Neuronal stem cell (in vitro differentiated cells): Measurements from ENCODE around the gene PURA.

Experiments used
- DNase-seq: peaks from one replicate; pipeline ENCODE4 v3.0.0-alpha.2; 2013; ENCODE audit warnings: low spot score
- H2AFZ ChIP-seq: one replicate; pipeline ENCODE4 v1.6.1; 2013; ENCODE audit warnings: mild to moderate bottlenecking, low read length, inconsistent platforms
- H2AK5ac ChIP-seq: 2 replicates; pipeline ENCODE4 v1.6.1; 2013; ENCODE audit warnings: low read depth, mild to moderate bottlenecking, inconsistent platforms, low read length, moderate library complexity, mixed read lengths
- H2BK120ac ChIP-seq: 2 replicates; pipeline ENCODE4 v1.6.1; 2013; ENCODE audit warnings: low read depth, mild to moderate bottlenecking, inconsistent platforms, low read length, moderate library complexity, mixed read lengths
- H2BK12ac ChIP-seq: one replicate; pipeline ENCODE4 v1.6.1; 2013; ENCODE audit warnings: low read length, inconsistent platforms
- H2BK15ac ChIP-seq: 2 replicates; pipeline ENCODE4 v1.6.1; 2013; ENCODE audit warnings: mild to moderate bottlenecking, low read length, inconsistent platforms, mixed read lengths
- H2BK5ac ChIP-seq: one replicate; pipeline ENCODE4 v1.6.1; 2013; ENCODE audit warnings: inconsistent platforms, mild to moderate bottlenecking, low read length, moderate library complexity
- H3K14ac ChIP-seq: one replicate; pipeline ENCODE4 v1.6.1; 2013; ENCODE audit warnings: low read length, inconsistent platforms
- H3K18ac ChIP-seq: 2 replicates; pipeline ENCODE4 v1.6.1; 2013; ENCODE audit warnings: low read length, inconsistent platforms
- H3K23ac ChIP-seq: 2 replicates; pipeline ENCODE4 v1.6.1; 2013; ENCODE audit warnings: low read depth, mild to moderate bottlenecking, mixed read lengths, low read length, inconsistent platforms; ENCODE audit not compliant: poor library complexity
- H3K27ac ChIP-seq: replicated peaks from 3 replicates; pipeline ENCODE4 v1.5.1; 2013; ENCODE audit warnings: low read length, inconsistent platforms
- H3K27me3 ChIP-seq, 3 experiments: 2 replicates each; pipeline ENCODE4 v1.6.1; 2013; ENCODE audit warnings: low read length in 3 of 3, mild to moderate bottlenecking in 2 of 3, inconsistent platforms in 1 of 3, low read depth in 1 of 3, mixed read lengths in 1 of 3, moderate library complexity in 1 of 3; ENCODE audit not compliant: control insufficient read depth in 3 of 3, insufficient read depth in 3 of 3
- H3K36me3 ChIP-seq, 2 donors: replicated peaks in 1 of 2; 2 replicates each; pipeline ENCODE4 v1.6.1; 2013; ENCODE audit warnings: low read length in 2 of 2; ENCODE audit not compliant: control insufficient read depth in 2 of 2, insufficient read depth in 2 of 2
- H3K4ac ChIP-seq: 2 replicates; pipeline ENCODE4 v1.6.1; 2013; ENCODE audit warnings: inconsistent platforms, mild to moderate bottlenecking, low read length, moderate library complexity
- H3K4me1 ChIP-seq, 2 donors: 1 replicate in 1 of 2; 2 replicates in 1 of 2; pipeline ENCODE4 v1.6.1; 2013; ENCODE audit warnings: low read length in 2 of 2, low read depth in 1 of 2; ENCODE audit not compliant: control insufficient read depth in 2 of 2, insufficient read depth in 1 of 2
- H3K4me2 ChIP-seq: one replicate; pipeline ENCODE4 v1.6.1; 2013; ENCODE audit warnings: mild to moderate bottlenecking, low read length, inconsistent platforms; ENCODE audit not compliant: insufficient read depth, poor library complexity, severe bottlenecking
- H3K4me3 ChIP-seq, 2 donors: 2 replicates each; pipeline ENCODE4 v1.5.1; 2013; ENCODE audit warnings: low read length in 2 of 2, mild to moderate bottlenecking in 2 of 2, inconsistent platforms in 1 of 2, moderate library complexity in 1 of 2
- H3K79me1 ChIP-seq: one replicate; pipeline ENCODE4 v1.6.1; 2013; ENCODE audit warnings: low read depth, mild to moderate bottlenecking, inconsistent platforms, low read length, moderate library complexity
- H3K9ac ChIP-seq: one replicate; pipeline ENCODE4 v1.6.1; 2013; ENCODE audit warnings: mild to moderate bottlenecking, low read depth, low read length, inconsistent platforms; ENCODE audit not compliant: poor library complexity
- H3K9me3 ChIP-seq, 2 donors: replicated peaks in 1 of 2; 2 replicates each; pipeline versions ENCODE3 to v1.6.1; 2013; ENCODE audit warnings: low read length in 2 of 2, mild to moderate bottlenecking in 2 of 2, inconsistent platforms in 1 of 2, low read depth in 1 of 2, mixed read lengths in 1 of 2, moderate library complexity in 1 of 2; ENCODE audit not compliant: control insufficient read depth in 2 of 2, insufficient read depth in 1 of 2
- H4K8ac ChIP-seq: one replicate; pipeline ENCODE4 v1.6.1; 2013; ENCODE audit warnings: low read depth, mild to moderate bottlenecking, inconsistent platforms, low read length, moderate library complexity
- H4K91ac ChIP-seq: one replicate; pipeline ENCODE4 v1.6.1; 2013; ENCODE audit warnings: low read length, low read depth, mild to moderate bottlenecking, inconsistent platforms; ENCODE audit not compliant: poor library complexity
- WGBS, 2 donors: extraction: QIAGEN DNeasy Blood & Tissue Kit; methylation state at CpG; one replicate each; pipeline ENCODE4 v1.1.7; 2013; ENCODE audit warnings: missing lambda C conversion rate in 2 of 2, mixed read lengths in 1 of 2; ENCODE audit not compliant: insufficient read length in 2 of 2, insufficient replicate concordance in 1 of 2; ENCODE audit errors: extremely low coverage in 2 of 2; 5-methylcytosine and 5-hydroxymethylcytosine counted together

PURA gene

GRCh38 chr5:140076142-140076541 is 37.8 kb upstream of the PURA start:
- Histone ChIP-seq H3K18ac (no peak overlapping the region), H3K27ac (no peak overlapping the region), H4K91ac (no peak overlapping the region), H3K4ac (no peak overlapping the region), H3K27me3 (no peaks in the 10 kb centered on the region), H2BK5ac (no peak overlapping the region), H2BK15ac (no peak overlapping the region), H3K14ac (no peak overlapping the region), H3K4me1 (no peaks in the 10 kb centered on the region), H2BK12ac (no peak overlapping the region), H3K79me1 (no peaks in the 10 kb centered on the region), H3K23ac (no peak overlapping the region), H4K8ac (no peak overlapping the region), H2BK120ac (no peak overlapping the region), H3K36me3 (no peaks in the 10 kb centered on the region), H3K9ac (no peak overlapping the region), H3K9me3 (no peaks in the 10 kb centered on the region), H2AK5ac (no peak overlapping the region), H3K4me2 (no peak overlapping the region), H2AFZ (no peak overlapping the region), H3K4me3 (no peak overlapping the region)
- DNase-seq, result no peak
- WGBS, 2 donors, result no CpG with 5 or more reads among the region's 1 CpG

DNA sequence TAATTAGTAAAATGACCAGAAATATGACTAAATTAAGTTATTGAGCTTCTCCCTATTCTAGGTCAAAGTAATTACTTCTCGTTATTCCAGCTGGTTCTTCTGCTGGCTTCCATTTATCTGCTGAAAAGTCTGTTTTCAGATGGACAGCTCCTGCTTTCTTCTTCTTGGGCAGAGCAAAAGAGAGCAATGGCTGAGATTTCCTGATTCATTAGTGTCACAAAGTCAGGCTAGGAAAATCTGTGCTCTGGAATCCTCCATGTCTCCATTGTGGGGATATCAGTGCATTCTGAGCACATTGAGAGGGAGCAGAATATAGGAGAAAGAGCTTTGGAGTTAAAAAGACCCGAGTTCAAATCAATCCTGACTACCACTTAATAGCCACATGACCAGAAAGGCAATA is 37.1 kb upstream of the PURA start:
- Histone ChIP-seq H3K4ac (no peak overlapping the region), H2AK5ac (no peak overlapping the region), H4K91ac (no peak overlapping the region), H3K4me3 (no peak overlapping the region), H3K36me3 (no peaks in the 10 kb centered on the region), H3K4me1 (no peaks in the 10 kb centered on the region), H2BK120ac (no peak overlapping the region), H3K79me1 (no peaks in the 10 kb centered on the region), H3K4me2 (no peak overlapping the region), H2BK12ac (no peak overlapping the region), H3K9ac (no peak overlapping the region), H3K14ac (no peak overlapping the region), H2BK15ac (no peak overlapping the region), H3K27ac (no peak overlapping the region), H2AFZ (no peak overlapping the region), H4K8ac (no peak overlapping the region), H3K23ac (no peak overlapping the region), H3K9me3 (no peaks in the 10 kb centered on the region), H3K27me3 (peaks cover 0 to 3% (median 0%) of the 10 kb centered on the region in 3 experiments), H3K18ac (no peak overlapping the region), H2BK5ac (no peak overlapping the region)
- no peak for DNase-seq
- WGBS, 2 donors, result no CpG with 5 or more reads among the region's 2 CpGs

DNA sequence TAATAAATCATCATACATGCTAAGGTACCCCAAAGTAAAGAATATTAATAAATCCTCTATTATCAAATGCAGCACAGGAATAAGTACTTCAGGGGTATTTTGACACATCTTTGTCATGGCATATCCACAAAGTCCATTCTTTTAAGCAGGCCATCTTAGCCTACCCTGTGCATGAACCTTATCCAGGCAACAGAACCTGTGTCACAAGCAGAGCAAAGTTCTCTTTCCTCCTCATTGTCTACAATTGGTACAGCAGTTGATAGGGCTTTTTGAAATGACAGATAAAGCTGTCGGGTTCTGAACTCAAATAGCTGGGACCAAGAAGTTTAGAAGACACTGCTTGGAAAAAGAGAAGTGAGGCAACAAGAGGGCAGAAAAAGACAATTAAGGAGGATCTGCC is 30.8 kb upstream of the PURA start:
- H2BK15ac ChIP-seq, result no peak overlapping the region
- H2BK120ac ChIP-seq, result no peak overlapping the region
- no peaks in the 10 kb centered on the region for H3K79me1 ChIP-seq
- no peak overlapping the region for H3K27ac ChIP-seq
- H3K9ac ChIP-seq, result no peak overlapping the region
- H3K4me2 ChIP-seq, result no peak overlapping the region
- peaks cover 0 to 37% (median 2%) of the 10 kb centered on the region in 3 experiments for H3K27me3 ChIP-seq
- H3K14ac ChIP-seq, result no peak overlapping the region
- no CpG with 5 or more reads among the region's 1 CpG for WGBS, 2 donors
- H2AK5ac ChIP-seq, result no peak overlapping the region
- no peaks in the 10 kb centered on the region for H3K9me3 ChIP-seq
- no peak overlapping the region for H3K4me3 ChIP-seq
- no peak overlapping the region for H3K23ac ChIP-seq
- H4K8ac ChIP-seq, result no peak overlapping the region
- no peak overlapping the region for H2AFZ ChIP-seq
- H3K36me3 ChIP-seq, result no peaks in the 10 kb centered on the region
- no peak overlapping the region for H3K4ac ChIP-seq
- H2BK12ac ChIP-seq, result no peak overlapping the region
- H4K91ac ChIP-seq, result no peak overlapping the region
- H3K18ac ChIP-seq, result no peak overlapping the region
- DNase-seq, result no peak
- no peaks in the 10 kb centered on the region for H3K4me1 ChIP-seq
- H2BK5ac ChIP-seq, result no peak overlapping the region

DNA sequence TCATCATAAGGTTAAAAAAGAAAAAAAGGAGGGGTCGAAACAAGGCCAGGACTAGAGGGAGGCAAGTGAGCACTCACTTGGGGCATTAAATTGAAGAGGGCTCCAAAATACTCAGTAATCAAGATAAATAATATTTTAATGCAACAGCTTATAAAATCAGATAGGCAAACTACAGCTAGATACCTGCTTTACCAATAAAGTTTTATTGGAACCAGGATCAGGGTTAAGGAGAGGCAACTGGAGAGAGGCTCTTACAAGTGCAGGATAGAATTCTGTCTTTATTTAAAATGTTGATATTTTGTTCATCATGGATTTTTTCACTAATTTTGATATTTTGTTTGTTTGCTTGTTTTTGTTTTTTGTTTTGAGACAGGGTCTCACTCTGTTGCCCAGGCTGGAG is 30.3 kb upstream of the PURA start:
- no peak overlapping the region for H3K4ac ChIP-seq
- H3K18ac ChIP-seq, result no peak overlapping the region
- H3K4me2 ChIP-seq, result no peak overlapping the region
- DNase-seq, result no peak
- no peak overlapping the region for H3K4me3 ChIP-seq
- H3K4me1 ChIP-seq, result no peaks in the 10 kb centered on the region
- no peak overlapping the region for H3K9ac ChIP-seq
- no peak overlapping the region for H3K14ac ChIP-seq
- no peaks in the 10 kb centered on the region for H3K36me3 ChIP-seq
- H2BK15ac ChIP-seq, result no peak overlapping the region
- H2AFZ ChIP-seq, result no peak overlapping the region
- H4K8ac ChIP-seq, result no peak overlapping the region
- H2AK5ac ChIP-seq, result no peak overlapping the region
- peaks cover 0 to 37% (median 2%) of the 10 kb centered on the region in 3 experiments for H3K27me3 ChIP-seq
- H3K23ac ChIP-seq, result no peak overlapping the region
- H3K27ac ChIP-seq, result no peak overlapping the region
- H2BK5ac ChIP-seq, result no peak overlapping the region
- no peak overlapping the region for H4K91ac ChIP-seq
- WGBS, 2 donors, result no CpG with 5 or more reads among the region's 1 CpG
- no peak overlapping the region for H2BK120ac ChIP-seq
- no peaks in the 10 kb centered on the region for H3K9me3 ChIP-seq
- H3K79me1 ChIP-seq, result no peaks in the 10 kb centered on the region
- no peak overlapping the region for H2BK12ac ChIP-seq
